GM18498 (cell line): ENCODE results near the gene FAM151A.
"Not testable (repeated sequence)": the region's sequence is repeated elsewhere in the genome, so short reads cannot be mapped to it uniquely, and the experiment has no call there.

Experiments used
- ATAC-seq: cut with Tn5 transposase; IDR thresholded peaks from one replicate; pipeline ENCODE4 v1.9.1; 2021; ENCODE audit warnings: mild to moderate bottlenecking, moderate library complexity; ENCODE audit not compliant: unreplicated experiment

Gene FAM151A

GRCh38 chr1:54636461-54637446, 13.4 kb upstream of the FAM151A start:
- not testable (repeated sequence) for ATAC-seq

- not testable (repeated sequence) for ATAC-seq
These were observed 12.5 kb upstream of the FAM151A start for GRCh38 chr1:54635804-54636203.

GRCh38 chr1:54627196-54627595, 3.9 kb upstream of the FAM151A start:
- ATAC-seq: no peak

- no peak for ATAC-seq
These were observed 1.4 kb upstream of the FAM151A start for GRCh38 chr1:54624466-54625464.

- ATAC-seq: no peak
These were observed 3.6 kb downstream of the FAM151A start for GRCh38 chr1:54619749-54620148.

- ATAC-seq: no peak
These were observed 7.6 kb downstream of the FAM151A start for GRCh38 chr1:54615531-54616279.

- ATAC-seq: no peak
These were observed 8.8 kb downstream of the FAM151A start for GRCh38 chr1:54614563-54614962.

- ATAC-seq: no peak
These were observed 9.3 kb downstream of the FAM151A start for GRCh38 chr1:54614024-54614423.

- no peak for ATAC-seq
These were observed 11.7 kb downstream of the FAM151A start for GRCh38 chr1:54611621-54612020.

- no peak for ATAC-seq
These were observed 12.4 kb downstream of the FAM151A start for GRCh38 chr1:54610601-54611580.

GRCh38 chr1:54610048-54610447, 13.3 kb downstream of the FAM151A start:
- no peak for ATAC-seq

- no peak for ATAC-seq
These were observed 13.9 kb downstream of the FAM151A start for GRCh38 chr1:54609301-54609921.

- no peak for ATAC-seq
These were observed 14.6 kb downstream of the FAM151A start for GRCh38 chr1:54608566-54609230.

GRCh38 chr1:54607821-54608565, 15.3 kb downstream of the FAM151A start:
- ATAC-seq: no peak

GRCh38 chr1:54606990-54607325, 16.4 kb downstream of the FAM151A start:
- ATAC-seq: no peak

GRCh38 chr1:54606096-54606989, 17.0 kb downstream of the FAM151A start:
- no peak for ATAC-seq
